ENCODE measurements around the gene SLCO4A1. TPM values are rescaled to one million over a fixed set of nuclear protein-coding genes. Genes with fewer than 3 reads are reported as not detected.

Gene SLCO4A1
- total and polyA plus RNA-seq, 4 donors = 4.7 to 152 (median 42.5) TPM

DNA sequence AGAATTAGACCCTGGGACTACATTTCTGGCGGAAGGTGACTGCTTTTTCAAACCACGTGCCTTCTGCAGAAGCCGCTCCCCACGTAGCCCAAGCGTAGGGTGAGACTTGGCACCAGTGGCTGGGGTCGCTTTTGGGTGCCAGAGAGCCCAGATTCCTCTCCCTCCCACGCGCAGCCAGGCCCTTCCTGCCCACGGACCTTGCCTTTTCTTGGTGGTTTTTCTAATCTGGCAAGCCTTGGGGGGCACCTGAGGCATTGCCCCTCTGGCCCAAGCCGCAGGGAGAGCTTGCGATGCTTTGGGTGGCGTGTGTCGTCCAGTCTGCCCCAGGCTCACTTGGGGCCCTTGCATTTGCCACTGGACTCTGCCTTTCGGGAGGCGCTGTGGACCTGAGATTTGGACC lies 3.3 kb downstream of the SLCO4A1 start:
- Histone ChIP-seq H3K36me3 (ENCODE audit: control insufficient read depth in 4 of 4, insufficient read depth in 4 of 4, low read length in 4 of 4) (peaks cover 0 to 1% (median 0%) of the 10 kb centered on the region in 4 donors), H3K27me3 (ENCODE audit: control insufficient read depth in 3 of 3, insufficient read depth in 3 of 3, low read length in 2 of 3) (peaks cover 0 to 26% (median 23%) of the 10 kb centered on the region in 3 donors), H3K27ac (ENCODE audit: low read depth in 1 of 2, low read length in 1 of 2) (no peak overlapping the region), H3K4me1 (ENCODE audit: control insufficient read depth in 5 of 5, insufficient read depth in 5 of 5, low read length in 5 of 5) (peaks cover 0 to 28% (median 0%) of the 10 kb centered on the region in 5 donors), H3K4me3 (no peak overlapping the region), H3K9ac (ENCODE audit: insufficient read depth in 1 of 2, low read length in 2 of 2) (no peak overlapping the region), H3K9me3 (ENCODE audit: control insufficient read depth in 4 of 4, insufficient read depth in 3 of 4, low read length in 3 of 4) (peaks cover 0 to 2% (median 0%) of the 10 kb centered on the region in 4 donors)
- WGBS, 2 donors = 86 to 92% methylated on average over 15 of the region's 15 CpGs
- TF ChIP-seq, protein P1, sequence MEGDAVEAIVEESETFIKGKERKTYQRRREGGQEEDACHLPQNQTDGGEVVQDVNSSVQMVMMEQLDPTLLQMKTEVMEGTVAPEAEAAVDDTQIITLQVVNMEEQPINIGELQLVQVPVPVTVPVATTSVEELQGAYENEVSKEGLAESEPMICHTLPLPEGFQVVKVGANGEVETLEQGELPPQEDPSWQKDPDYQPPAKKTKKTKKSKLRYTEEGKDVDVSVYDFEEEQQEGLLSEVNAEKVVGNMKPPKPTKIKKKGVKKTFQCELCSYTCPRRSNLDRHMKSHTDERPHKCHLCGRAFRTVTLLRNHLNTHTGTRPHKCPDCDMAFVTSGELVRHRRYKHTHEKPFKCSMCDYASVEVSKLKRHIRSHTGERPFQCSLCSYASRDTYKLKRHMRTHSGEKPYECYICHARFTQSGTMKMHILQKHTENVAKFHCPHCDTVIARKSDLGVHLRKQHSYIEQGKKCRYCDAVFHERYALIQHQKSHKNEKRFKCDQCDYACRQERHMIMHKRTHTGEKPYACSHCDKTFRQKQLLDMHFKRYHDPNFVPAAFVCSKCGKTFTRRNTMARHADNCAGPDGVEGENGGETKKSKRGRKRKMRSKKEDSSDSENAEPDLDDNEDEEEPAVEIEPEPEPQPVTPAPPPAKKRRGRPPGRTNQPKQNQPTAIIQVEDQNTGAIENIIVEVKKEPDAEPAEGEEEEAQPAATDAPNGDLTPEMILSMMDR (IDR thresholded peaks at IDR 0.05; ENCODE audit: control extremely low read depth, extremely low read depth) = no peak
- DNase-seq (no peak), ATAC-seq (ENCODE audit: insufficient read depth, low FRiP score) (no peak)

DNA sequence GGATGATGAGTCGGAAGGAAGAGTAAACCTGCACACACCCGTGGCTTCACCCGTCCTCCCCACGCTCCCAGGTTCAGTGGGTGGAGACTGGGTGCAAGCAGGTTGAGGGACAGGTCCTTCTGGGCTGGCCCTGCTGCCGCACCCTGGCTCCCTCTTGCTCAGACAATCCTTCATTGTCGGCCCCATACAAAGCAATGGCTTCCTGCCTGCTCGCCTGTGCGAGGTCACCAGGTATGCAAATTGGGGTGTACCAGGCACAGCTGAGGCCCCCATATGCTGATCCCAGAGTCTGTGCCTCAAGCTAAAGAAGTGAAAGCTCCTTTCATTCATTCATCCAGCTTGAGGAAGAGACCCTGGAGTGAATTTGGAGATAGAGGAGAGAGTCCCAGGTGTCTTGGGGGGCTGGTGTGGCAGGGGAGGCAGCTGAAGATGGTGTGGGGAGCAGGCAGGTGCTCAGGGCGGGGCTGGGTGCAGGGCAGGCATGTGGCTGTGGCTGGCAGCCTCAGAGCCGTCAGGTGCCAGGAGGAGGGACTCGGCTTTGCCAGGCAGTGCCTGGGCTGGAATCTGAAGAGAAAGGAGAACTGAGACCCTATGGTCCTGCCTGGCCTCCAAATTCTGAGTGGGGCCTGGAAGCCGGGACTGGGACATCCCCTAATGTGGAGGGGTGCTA lies 4.7 kb downstream of the SLCO4A1 start:
- no peak for DNase-seq
- peaks cover 0 to 1% (median 0%) of the 10 kb centered on the region in 4 donors for H3K36me3 ChIP-seq (ENCODE audit: control insufficient read depth in 4 of 4, insufficient read depth in 4 of 4, low read length in 4 of 4)
- ATAC-seq (ENCODE audit: insufficient read depth, low FRiP score) = no peak
- no peak overlapping the region for H3K9ac ChIP-seq (ENCODE audit: insufficient read depth in 1 of 2, low read length in 2 of 2)
- H3K27me3 ChIP-seq (ENCODE audit: control insufficient read depth in 3 of 3, insufficient read depth in 3 of 3, low read length in 2 of 3) = peaks cover 0 to 15% (median 13%) of the 10 kb centered on the region in 3 donors
- peaks cover 0 to 32% (median 7%) of the 10 kb centered on the region in 5 donors for H3K4me1 ChIP-seq (ENCODE audit: control insufficient read depth in 5 of 5, insufficient read depth in 5 of 5, low read length in 5 of 5)
- TF ChIP-seq, protein P1 (IDR thresholded peaks at IDR 0.05; ENCODE audit: control extremely low read depth, extremely low read depth) = no peak
- H3K4me3 ChIP-seq = no peak overlapping the region
- H3K27ac ChIP-seq (ENCODE audit: low read depth in 1 of 2, low read length in 1 of 2) = no peak overlapping the region
- H3K9me3 ChIP-seq (ENCODE audit: control insufficient read depth in 4 of 4, insufficient read depth in 3 of 4, low read length in 3 of 4) = peaks cover 0 to 2% (median 0%) of the 10 kb centered on the region in 4 donors
- WGBS, 2 donors = 87 to 95% methylated on average over 12 of the region's 12 CpGs

DNA sequence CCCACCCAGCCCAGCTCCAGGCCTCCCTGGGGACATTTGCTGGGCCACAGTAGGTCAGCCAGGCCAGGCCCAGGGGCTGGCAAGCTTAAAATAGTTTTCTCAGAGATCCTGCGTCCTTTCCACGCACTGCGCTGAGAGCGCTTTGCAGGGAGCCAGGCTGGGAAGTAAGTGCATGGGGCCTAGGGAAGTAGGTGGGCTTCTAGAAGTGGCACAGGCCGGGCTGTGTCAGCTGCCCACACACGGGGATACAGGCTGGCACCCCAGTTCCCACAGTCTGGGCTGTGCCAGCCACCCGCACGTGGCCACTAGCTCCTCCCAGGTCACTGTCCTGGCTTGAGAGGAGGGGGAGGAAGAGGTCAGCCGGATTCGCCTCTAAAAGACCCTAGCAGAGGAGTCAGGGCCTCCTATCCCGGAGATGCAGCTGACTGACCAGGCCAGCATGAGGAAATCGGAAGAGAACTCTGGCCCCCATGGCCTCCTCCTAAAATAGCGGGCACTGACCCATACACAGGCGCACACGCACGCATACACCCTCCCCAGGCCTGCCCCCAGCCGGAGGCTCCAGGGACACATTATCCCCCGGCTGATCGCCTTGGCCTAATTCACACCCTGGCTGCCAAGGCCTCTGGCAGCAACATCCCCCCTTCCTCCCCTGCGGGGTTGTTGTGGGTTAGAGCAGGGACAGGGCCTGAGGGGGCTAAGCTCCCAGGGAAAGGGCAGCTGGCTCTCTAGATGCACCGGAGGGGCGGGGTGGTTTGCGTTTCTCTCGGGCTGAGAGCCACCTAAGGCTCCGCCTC lies 5.4 kb downstream of the SLCO4A1 start:
- H3K27me3 ChIP-seq (ENCODE audit: control insufficient read depth in 3 of 3, insufficient read depth in 3 of 3, low read length in 2 of 3) = peaks cover 0 to 14% (median 13%) of the 10 kb centered on the region in 3 donors
- no peak overlapping the region for H3K4me3 ChIP-seq
- no peak for DNase-seq
- no peak overlapping the region for H3K9ac ChIP-seq (ENCODE audit: insufficient read depth in 1 of 2, low read length in 2 of 2)
- H3K9me3 ChIP-seq (ENCODE audit: control insufficient read depth in 4 of 4, insufficient read depth in 3 of 4, low read length in 3 of 4) = peaks cover 0 to 2% (median 0%) of the 10 kb centered on the region in 4 donors
- H3K27ac ChIP-seq (ENCODE audit: low read depth in 1 of 2, low read length in 1 of 2) = peak overlapping the region in 1 of 2 donors; percentile 6
- 88 to 96% methylated on average over 25 of the region's 25 CpGs for WGBS, 2 donors
- peaks cover 0 to 34% (median 12%) of the 10 kb centered on the region in 5 donors for H3K4me1 ChIP-seq (ENCODE audit: control insufficient read depth in 5 of 5, insufficient read depth in 5 of 5, low read length in 5 of 5)
- TF ChIP-seq, protein P1 (IDR thresholded peaks at IDR 0.05; ENCODE audit: control extremely low read depth, extremely low read depth) = no peak
- peaks cover 0 to 1% (median 0%) of the 10 kb centered on the region in 4 donors for H3K36me3 ChIP-seq (ENCODE audit: control insufficient read depth in 4 of 4, insufficient read depth in 4 of 4, low read length in 4 of 4)
- ATAC-seq (ENCODE audit: insufficient read depth, low FRiP score) = no peak
